ENCODE data around the gene RPL22L1.
"Not testable (repeated sequence)": the region's sequence is repeated elsewhere in the genome, so short reads cannot be mapped to it uniquely, and the experiment has no call there.

RPL22L1 gene

GRCh38 chr3:170829546-170830272, 40.3 kb downstream of the RPL22L1 start:
- DNase-seq (ENCODE audit: low spot score) (no peak), FAIRE-seq (no peak)

GRCh38 chr3:170826047-170826446, 43.9 kb downstream of the RPL22L1 start:
- FAIRE-seq (no peak), DNase-seq (ENCODE audit: low spot score) (no peak)

- FAIRE-seq; DNase-seq (ENCODE audit: low spot score): not testable (repeated sequence)
These were observed 46.4 kb downstream of the RPL22L1 start for GRCh38 chr3:170823562-170823961.

DNA sequence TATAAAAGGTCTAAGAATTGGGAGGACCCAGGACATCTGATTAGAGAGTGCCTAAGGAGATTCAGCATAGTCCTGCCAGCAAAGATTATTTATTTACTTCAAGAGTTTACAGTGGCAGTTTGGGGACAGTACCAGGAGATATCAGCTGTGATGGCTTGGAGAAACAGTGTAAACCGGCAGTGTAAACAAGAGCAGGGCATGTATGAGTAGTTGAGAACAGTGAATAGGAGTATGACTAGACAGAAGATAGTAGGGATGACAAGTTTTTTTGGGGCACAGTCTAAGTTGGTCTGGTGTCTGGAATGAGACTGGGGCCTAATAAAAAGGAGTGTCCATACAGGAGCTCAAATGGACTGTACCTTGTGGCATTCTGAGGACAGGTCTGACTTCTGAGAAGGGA, 51.7 kb downstream of the RPL22L1 start:
- DNase-seq (ENCODE audit: low spot score); FAIRE-seq: not testable (repeated sequence)

DNA sequence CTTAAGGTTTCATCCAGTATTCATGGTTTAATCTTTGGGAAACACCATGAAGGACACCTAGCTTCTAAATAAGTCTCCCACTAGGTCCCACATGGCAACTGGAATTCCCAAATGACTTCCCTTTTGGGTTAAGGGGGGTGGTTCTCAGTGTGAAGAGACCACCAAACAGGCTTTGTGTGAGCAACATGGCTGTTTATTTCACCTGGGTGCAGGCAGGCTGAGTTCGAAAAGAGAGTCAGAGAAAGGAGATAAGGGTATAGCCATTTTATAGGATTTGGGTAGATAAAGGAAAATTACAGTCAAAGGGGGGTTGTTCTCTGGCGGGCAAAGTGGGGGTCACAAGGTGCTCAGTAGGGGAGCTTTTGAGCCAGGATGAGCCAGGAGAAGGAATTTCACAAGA, 52.5 kb downstream of the RPL22L1 start:
- DNase-seq (ENCODE audit: low spot score); FAIRE-seq: not testable (repeated sequence)

DNA sequence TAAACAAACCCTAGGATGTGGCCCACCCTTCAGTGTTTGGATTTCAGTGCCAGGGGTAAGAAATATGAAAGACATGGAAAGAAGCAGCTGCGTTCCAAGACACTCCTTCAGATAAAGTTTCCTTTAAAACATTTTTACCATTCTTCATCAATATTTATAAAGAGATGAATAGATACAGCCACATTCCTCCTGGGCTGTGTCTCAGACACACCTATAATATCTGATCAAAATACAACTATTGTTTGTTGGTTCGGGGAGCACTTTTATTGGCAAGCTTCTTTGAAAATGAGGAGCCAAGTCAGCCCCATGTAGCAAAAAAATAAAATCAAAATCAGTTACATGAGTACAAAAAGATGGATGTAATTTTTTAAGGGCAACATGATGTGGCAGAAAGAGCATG, 53.2 kb downstream of the RPL22L1 start:
- no peak for FAIRE-seq
- DNase-seq (ENCODE audit: low spot score) = no peak

GRCh38 chr3:170816341-170816740, 53.7 kb downstream of the RPL22L1 start:
- no peak for FAIRE-seq
- no peak for DNase-seq (ENCODE audit: low spot score)

DNA sequence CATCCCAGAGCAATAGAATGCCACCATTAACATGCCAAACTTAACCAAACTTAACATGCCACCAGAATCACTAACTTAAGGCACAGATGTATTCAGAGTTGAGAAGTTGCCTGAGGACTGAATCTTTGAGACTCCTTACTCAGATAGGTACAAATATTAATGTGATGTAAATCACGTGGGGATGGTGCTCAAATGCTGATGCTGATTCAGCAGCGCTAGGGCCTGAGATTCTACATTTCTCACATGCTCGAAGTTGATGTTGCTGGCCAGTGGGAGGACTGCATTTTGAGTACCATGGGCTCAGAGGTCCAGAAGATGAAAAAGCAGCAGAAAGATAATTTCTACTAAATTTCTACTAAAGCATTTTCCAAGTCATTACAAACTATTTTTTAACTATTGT, 54.1 kb downstream of the RPL22L1 start:
- DNase-seq (ENCODE audit: low spot score) = no peak
- FAIRE-seq = no peak

GRCh38 chr3:170815340-170815739, 54.7 kb downstream of the RPL22L1 start:
- DNase-seq (ENCODE audit: low spot score) (no peak), FAIRE-seq (no peak)

Measured in RCC 7860 (cell line).